ENCODE measurements around the gene ACIN1. TPM values are rescaled to one million over a fixed set of nuclear protein-coding genes. Genes with fewer than 3 reads are reported as not detected.

Gene ACIN1
- total and polyA plus RNA-seq, 10 of the 15 experiments (the other 5 are each of a cell fraction or from before 2014, with no cell fraction given), result 4.3 to 148 (median 93.4) TPM

DNA sequence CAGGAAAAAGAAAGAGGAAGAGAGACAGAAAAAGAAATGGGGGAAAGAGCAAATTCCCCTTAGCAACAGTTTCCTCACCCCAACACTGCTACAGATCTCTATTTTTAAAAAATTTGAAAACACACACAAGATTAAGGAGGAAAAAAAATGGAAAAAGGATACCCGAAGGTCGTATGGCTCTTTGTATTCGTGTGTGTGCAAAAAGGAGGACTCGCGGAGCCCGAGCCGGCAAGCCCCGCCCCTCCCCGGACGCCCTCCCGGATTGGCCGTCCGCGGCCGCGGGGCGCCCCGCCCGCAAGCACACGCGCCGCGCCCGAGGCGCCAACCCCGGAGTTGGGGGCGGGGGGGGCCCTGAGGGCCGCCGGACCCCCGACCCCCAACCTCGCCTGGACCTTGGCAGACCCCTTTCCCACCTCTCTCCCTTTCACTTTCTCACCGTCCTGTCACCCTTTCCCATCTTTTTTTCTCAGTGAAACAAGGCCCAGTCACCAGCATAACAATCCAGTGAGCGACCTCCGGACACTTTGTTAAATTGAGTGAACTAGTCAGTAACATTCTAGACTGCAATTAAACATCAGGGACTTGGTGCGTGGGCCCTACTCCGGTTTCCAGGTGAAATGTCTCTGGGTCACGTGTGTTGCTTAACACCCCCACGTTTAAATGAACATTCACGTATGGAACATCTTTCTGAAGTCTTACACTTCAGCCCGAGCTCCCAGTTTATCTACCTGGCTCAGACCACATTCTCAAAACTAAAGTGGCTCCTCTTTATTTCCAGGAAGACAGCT lies 84.8 kb downstream of the ACIN1 start, which contains the start of gene C14orf93 (continued):
- no peak for TF ChIP-seq ZNF622 (IDR thresholded peaks at IDR 0.05)
- no peak for TF ChIP-seq ZNF274 (IDR thresholded peaks at IDR 0.05; ENCODE audit: insufficient read depth, insufficient read length)
- no peak; the same call in 1 of the 2 replicates for TF ChIP-seq NFIC (IDR thresholded peaks at IDR 0.05; ENCODE audit: low read depth, low read length)
- no peak for TF ChIP-seq HDAC2 (IDR thresholded peaks at IDR 0.05)
- TF ChIP-seq SUZ12 (IDR thresholded peaks at IDR 0.05; ENCODE audit: unreplicated experiment), result no peak
- TF ChIP-seq ZBED1 (IDR thresholded peaks at IDR 0.05; ENCODE audit: borderline replicate concordance), result no peak
- TF ChIP-seq E2F8 (IDR thresholded peaks at IDR 0.05; ENCODE audit: low read depth, partially characterized antibody), result no peak
- TF ChIP-seq, protein P1, sequence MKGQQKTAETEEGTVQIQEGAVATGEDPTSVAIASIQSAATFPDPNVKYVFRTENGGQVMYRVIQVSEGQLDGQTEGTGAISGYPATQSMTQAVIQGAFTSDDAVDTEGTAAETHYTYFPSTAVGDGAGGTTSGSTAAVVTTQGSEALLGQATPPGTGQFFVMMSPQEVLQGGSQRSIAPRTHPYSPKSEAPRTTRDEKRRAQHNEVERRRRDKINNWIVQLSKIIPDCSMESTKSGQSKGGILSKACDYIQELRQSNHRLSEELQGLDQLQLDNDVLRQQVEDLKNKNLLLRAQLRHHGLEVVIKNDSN (IDR thresholded peaks at IDR 0.05; ENCODE audit: borderline replicate concordance, extremely low read length, insufficient read depth, low read depth, low read length), result peak; percentile 56
- no peak for TF ChIP-seq ZBTB4 (CRISPR knock-in tag; IDR thresholded peaks at IDR 0.05)
- peak; percentile 84 for TF ChIP-seq GATAD2B (conservative IDR thresholded peaks at IDR 0.05; ENCODE audit: low read depth)
- TF ChIP-seq YBX1 (IDR thresholded peaks at IDR 0.05), result no peak
- TF ChIP-seq EED (IDR thresholded peaks at IDR 0.05; ENCODE audit: low read depth), result no peak
- no peak for TF ChIP-seq TARDBP (IDR thresholded peaks at IDR 0.05; ENCODE audit: borderline replicate concordance)
- no peak for TF ChIP-seq POLR2AphosphoS2 (IDR thresholded peaks at IDR 0.05; ENCODE audit: low read depth, low read length)
- TF ChIP-seq, protein P2, sequence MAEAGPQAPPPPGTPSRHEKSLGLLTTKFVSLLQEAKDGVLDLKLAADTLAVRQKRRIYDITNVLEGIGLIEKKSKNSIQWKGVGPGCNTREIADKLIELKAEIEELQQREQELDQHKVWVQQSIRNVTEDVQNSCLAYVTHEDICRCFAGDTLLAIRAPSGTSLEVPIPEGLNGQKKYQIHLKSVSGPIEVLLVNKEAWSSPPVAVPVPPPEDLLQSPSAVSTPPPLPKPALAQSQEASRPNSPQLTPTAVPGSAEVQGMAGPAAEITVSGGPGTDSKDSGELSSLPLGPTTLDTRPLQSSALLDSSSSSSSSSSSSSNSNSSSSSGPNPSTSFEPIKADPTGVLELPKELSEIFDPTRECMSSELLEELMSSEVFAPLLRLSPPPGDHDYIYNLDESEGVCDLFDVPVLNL (IDR thresholded peaks at IDR 0.05; ENCODE audit: low read depth, low read length), result no peak
- TF ChIP-seq SP1 (IDR thresholded peaks at IDR 0.05; ENCODE audit: low read depth, low read length), result no peak
- TF ChIP-seq SREBF2 (IDR thresholded peaks at IDR 0.05; ENCODE audit: low read length), result no peak
- TF ChIP-seq FOS (IDR thresholded peaks at IDR 0.05; ENCODE audit: borderline replicate concordance, extremely low read depth, insufficient read length), result no peak
- TF ChIP-seq HSF1 (IDR thresholded peaks at IDR 0.05; ENCODE audit: low read depth, low read length), result 0 out of 2 replicates have a peak, but pooled peaks have one; percentile 10
- TF ChIP-seq JUNB (IDR thresholded peaks at IDR 0.05), result no peak
- peak; percentile 29 to 77 for TF ChIP-seq BHLHE40 (IDR thresholded peaks at IDR 0.05; ENCODE audit: borderline replicate concordance in 1 of 2, low read depth in 2 of 2, low read length in 1 of 2)

Data from GM12878 (cell line).